Fibroblast of lung (primary cell): Measurements from ENCODE around the gene SLC25A25. TPM values are rescaled to one million over a fixed set of nuclear protein-coding genes. Genes with fewer than 3 reads are reported as not detected.

Experiments used
- DNase-seq, 2 donors: peaks; one replicate each; pipeline versions ENCODE4 v3.0.0 to v3.0.0-alpha.2; 2010; ENCODE audit warnings: low read depth in 2 of 2
- H2AFZ ChIP-seq: 2 replicates; pipeline ENCODE4 v1.5.1; 2012; ENCODE audit warnings: low read length, control low read depth, inconsistent platforms
- H3K27ac ChIP-seq: 2 replicates; pipeline ENCODE4 v1.5.1; 2011; ENCODE audit warnings: low read length, control low read depth; ENCODE audit not compliant: insufficient read depth
- H3K27me3 ChIP-seq: 2 replicates; pipeline ENCODE4 v1.5.1; 2011; ENCODE audit warnings: mild to moderate bottlenecking, low read length; ENCODE audit not compliant: control insufficient read depth, insufficient read depth
- H3K36me3 ChIP-seq: 2 replicates; pipeline ENCODE4 v1.5.1; 2011; ENCODE audit warnings: low read length; ENCODE audit not compliant: control insufficient read depth, insufficient read depth
- H3K4me1 ChIP-seq: 2 replicates; pipeline ENCODE4 v1.5.1; 2011; ENCODE audit warnings: low read length; ENCODE audit not compliant: control insufficient read depth, insufficient read depth; ENCODE audit errors: extremely low read depth
- H3K4me2 ChIP-seq: 2 replicates; pipeline ENCODE4 v1.5.1; 2011; ENCODE audit warnings: low read length, control low read depth; ENCODE audit not compliant: insufficient read depth; ENCODE audit errors: extremely low read depth
- H3K4me3 ChIP-seq, 4 experiments: fragments of 200-600 bp in 1 of 4; sonication (generic) in 1 of 4; replicated peaks in 1 of 4; 2 replicates each; pipeline ENCODE4 v1.5.1; 2011 to 2016; ENCODE audit warnings: low read length in 4 of 4, low read depth in 3 of 4, mild to moderate bottlenecking in 3 of 4, control low read depth in 2 of 4, inconsistent platforms in 1 of 4, mixed read lengths in 1 of 4; ENCODE audit not compliant: insufficient read depth in 1 of 4; ENCODE audit errors: control extremely low read depth in 1 of 4
- H3K79me2 ChIP-seq: 2 replicates; pipeline ENCODE4 v1.5.1; 2012; ENCODE audit warnings: mild to moderate bottlenecking, low read length, inconsistent platforms; ENCODE audit not compliant: control insufficient read depth, insufficient read depth
- H3K9ac ChIP-seq: 2 replicates; pipeline ENCODE4 v1.5.1; 2011; ENCODE audit warnings: mild to moderate bottlenecking, low read length, control low read depth; ENCODE audit not compliant: insufficient read depth
- H3K9me3 ChIP-seq: 2 replicates; pipeline ENCODE4 v1.5.1; 2012; ENCODE audit warnings: low read depth, low read length; ENCODE audit not compliant: control insufficient read depth, insufficient read depth
- H4K20me1 ChIP-seq: 2 replicates; pipeline ENCODE4 v1.5.1; 2011; ENCODE audit warnings: low read length; ENCODE audit not compliant: control insufficient read depth, insufficient read depth; ENCODE audit errors: extremely low read depth
- EZH2 ChIP-seq: IDR thresholded peaks from 2 replicates; pipeline ENCODE4 v1.5.1; 2012; ENCODE audit warnings: low read length, control low read depth, mild to moderate bottlenecking; ENCODE audit errors: missing control alignments
- polyA plus RNA-seq, 2 donors: library from polyadenylated mRNA; depleted of rRNA in 1 of 2; stranded (reverse) in 1 of 2; unstranded in 1 of 2; fragments of >200 nt; gene quantifications; 2 replicates each; pipeline ENCODE4 v1.2.1, GENCODE V29; 2011 to 2012; ENCODE audit warnings: missing spikeins in 1 of 2
- total RNA-seq: library from RNA; depleted of rRNA; stranded (reverse); fragments of >200 nt; gene quantifications from 2 replicates; pipeline ENCODE4 v1.2.1, GENCODE V29; 2014
- TF ChIP-seq, protein P1 (sequence below), 2 donors: IDR thresholded peaks in 1 of 2; conservative IDR thresholded peaks in 1 of 2; 1 replicate in 1 of 2; 2 replicates in 1 of 2; pipeline ENCODE4 v1.5.1; 2011 to 2012; ENCODE audit warnings: low read length in 2 of 2, control low read depth in 1 of 2, inconsistent platforms in 1 of 2, low read depth in 1 of 2, mild to moderate bottlenecking in 1 of 2

The SLC25A25 gene
- total and polyA plus RNA-seq, 2 donors (not counting 1 experiment from before 2014, with no cell fraction given): 14.0 to 30.7 TPM

DNA sequence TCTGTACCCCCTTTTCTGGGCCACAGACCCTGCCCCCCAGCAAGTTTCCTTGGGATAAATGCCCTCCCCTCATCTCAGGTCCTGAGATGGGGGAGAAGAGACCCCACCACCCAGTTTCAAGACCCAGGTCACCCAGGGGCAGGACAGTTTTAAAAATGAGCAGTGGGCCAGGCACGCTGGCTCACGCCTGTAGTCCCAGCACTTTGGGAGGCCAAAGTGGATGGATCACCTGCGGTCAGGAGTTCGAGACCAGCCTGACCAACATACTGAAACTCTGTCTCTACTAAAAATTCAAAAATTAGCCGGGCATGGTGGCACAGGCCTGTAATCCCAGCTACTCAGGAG lies 53.4 kb downstream of the SLC25A25 start:
- no peak overlapping the region for H3K4me3 ChIP-seq
- H3K9ac ChIP-seq: no peak overlapping the region
- peaks cover 12% of the 10 kb centered on the region for H3K4me1 ChIP-seq
- H4K20me1 ChIP-seq: no peaks in the 10 kb centered on the region
- TF ChIP-seq, protein P1, sequence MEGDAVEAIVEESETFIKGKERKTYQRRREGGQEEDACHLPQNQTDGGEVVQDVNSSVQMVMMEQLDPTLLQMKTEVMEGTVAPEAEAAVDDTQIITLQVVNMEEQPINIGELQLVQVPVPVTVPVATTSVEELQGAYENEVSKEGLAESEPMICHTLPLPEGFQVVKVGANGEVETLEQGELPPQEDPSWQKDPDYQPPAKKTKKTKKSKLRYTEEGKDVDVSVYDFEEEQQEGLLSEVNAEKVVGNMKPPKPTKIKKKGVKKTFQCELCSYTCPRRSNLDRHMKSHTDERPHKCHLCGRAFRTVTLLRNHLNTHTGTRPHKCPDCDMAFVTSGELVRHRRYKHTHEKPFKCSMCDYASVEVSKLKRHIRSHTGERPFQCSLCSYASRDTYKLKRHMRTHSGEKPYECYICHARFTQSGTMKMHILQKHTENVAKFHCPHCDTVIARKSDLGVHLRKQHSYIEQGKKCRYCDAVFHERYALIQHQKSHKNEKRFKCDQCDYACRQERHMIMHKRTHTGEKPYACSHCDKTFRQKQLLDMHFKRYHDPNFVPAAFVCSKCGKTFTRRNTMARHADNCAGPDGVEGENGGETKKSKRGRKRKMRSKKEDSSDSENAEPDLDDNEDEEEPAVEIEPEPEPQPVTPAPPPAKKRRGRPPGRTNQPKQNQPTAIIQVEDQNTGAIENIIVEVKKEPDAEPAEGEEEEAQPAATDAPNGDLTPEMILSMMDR (conservative IDR thresholded peaks at IDR 0.05 in 1 of 2, IDR thresholded peaks at IDR 0.05 in 1 of 2; ENCODE audit: low read depth in 1 of 2, low read length in 2 of 2): no peak
- TF ChIP-seq EZH2: no peak
- no peak overlapping the region for H3K4me2 ChIP-seq
- H3K9me3 ChIP-seq: no peaks in the 10 kb centered on the region
- H3K27ac ChIP-seq: no peak overlapping the region
- peaks cover 4% of the 10 kb centered on the region for H3K79me2 ChIP-seq
- no peak overlapping the region for H2AFZ ChIP-seq
- H3K36me3 ChIP-seq: peaks cover 12% of the 10 kb centered on the region
- no peaks in the 10 kb centered on the region for H3K27me3 ChIP-seq
- no peak for DNase-seq

- Histone ChIP-seq H3K9ac (no peak overlapping the region), H3K4me2 (no peak overlapping the region), H2AFZ (no peak overlapping the region), H3K4me1 (peaks cover 12% of the 10 kb centered on the region), H4K20me1 (no peaks in the 10 kb centered on the region), H3K36me3 (peaks cover 12% of the 10 kb centered on the region), H3K27me3 (no peaks in the 10 kb centered on the region), H3K9me3 (no peaks in the 10 kb centered on the region), H3K4me3 (no peak overlapping the region), H3K79me2 (peaks cover 8% of the 10 kb centered on the region), H3K27ac (no peak overlapping the region)
- TF ChIP-seq EZH2: no peak
- TF ChIP-seq, protein P1 (conservative IDR thresholded peaks at IDR 0.05 in 1 of 2, IDR thresholded peaks at IDR 0.05 in 1 of 2; ENCODE audit: low read depth in 1 of 2, low read length in 2 of 2): no peak
- no peak for DNase-seq
Measured at GRCh38 chr9:128121924-128122808, 54.1 kb downstream of the SLC25A25 start.

- Histone ChIP-seq H3K9ac (no peak overlapping the region), H3K4me1 (peaks cover 11% of the 10 kb centered on the region), H4K20me1 (no peaks in the 10 kb centered on the region), H2AFZ (no peak overlapping the region), H3K79me2 (peaks cover 10% of the 10 kb centered on the region), H3K27ac (no peak overlapping the region), H3K27me3 (no peaks in the 10 kb centered on the region), H3K9me3 (no peaks in the 10 kb centered on the region), H3K4me2 (no peak overlapping the region), H3K4me3 (no peak overlapping the region), H3K36me3 (peaks cover 12% of the 10 kb centered on the region)
- DNase-seq: no peak
- TF ChIP-seq, protein P1 (conservative IDR thresholded peaks at IDR 0.05 in 1 of 2, IDR thresholded peaks at IDR 0.05 in 1 of 2; ENCODE audit: low read depth in 1 of 2, low read length in 2 of 2): no peak
- TF ChIP-seq EZH2: no peak
Measured at GRCh38 chr9:128122809-128123175, 54.8 kb downstream of the SLC25A25 start.
